Dedifferentiated amniotic fluid mesenchymal stem cell (primary cell): ENCODE measurements around the gene LIPC.

Experiments
- DNase-seq: peaks from one replicate; pipeline ENCODE4 v3.0.0-alpha.2; 2016; ENCODE audit errors: extremely low spot score

LIPC gene

GRCh38 chr15:58475573-58476524, 44.1 kb downstream of the LIPC start:
- no peak for DNase-seq

GRCh38 chr15:58476525-58477162, 44.9 kb downstream of the LIPC start:
- no peak for DNase-seq

- DNase-seq, result no peak
Observed at GRCh38 chr15:58477170-58477569, 45.4 kb downstream of the LIPC start.

GRCh38 chr15:58478035-58478434, 46.2 kb downstream of the LIPC start:
- no peak for DNase-seq

GRCh38 chr15:58478579-58478978, 46.8 kb downstream of the LIPC start:
- no peak for DNase-seq

- DNase-seq, result no peak
Observed at GRCh38 chr15:58479941-58480340, 48.1 kb downstream of the LIPC start.

GRCh38 chr15:58483376-58483775, 51.6 kb downstream of the LIPC start:
- no peak for DNase-seq

- no peak for DNase-seq
Observed at GRCh38 chr15:58484791-58485600, 53.2 kb downstream of the LIPC start.

GRCh38 chr15:58486062-58486461, 54.3 kb downstream of the LIPC start:
- DNase-seq, result no peak

- no peak for DNase-seq
Observed at GRCh38 chr15:58486564-58486963, 54.8 kb downstream of the LIPC start.

GRCh38 chr15:58487041-58487723, 55.4 kb downstream of the LIPC start:
- no peak for DNase-seq

GRCh38 chr15:58487724-58488120, 55.9 kb downstream of the LIPC start:
- no peak for DNase-seq

- DNase-seq, result no peak
Observed at GRCh38 chr15:58489289-58490085, 57.7 kb downstream of the LIPC start.

- DNase-seq, result no peak
Observed at GRCh38 chr15:58490086-58490887, 58.5 kb downstream of the LIPC start.

GRCh38 chr15:58490888-58491473, 59.2 kb downstream of the LIPC start:
- no peak for DNase-seq

GRCh38 chr15:58491499-58492202, 59.9 kb downstream of the LIPC start:
- DNase-seq, result no peak

GRCh38 chr15:58492661-58493397, 61.0 kb downstream of the LIPC start:
- no peak for DNase-seq

- no peak for DNase-seq
Observed at GRCh38 chr15:58494567-58494966, 62.8 kb downstream of the LIPC start.
